HG02981 (cell line): Measurements from ENCODE around the gene NOS1AP.

Experiments
- ATAC-seq: cut with Tn5 transposase; IDR thresholded peaks from one replicate; pipeline ENCODE4 v1.9.1; 2021; ENCODE audit warnings: mild to moderate bottlenecking, moderate library complexity; ENCODE audit not compliant: unreplicated experiment

The NOS1AP gene

DNA sequence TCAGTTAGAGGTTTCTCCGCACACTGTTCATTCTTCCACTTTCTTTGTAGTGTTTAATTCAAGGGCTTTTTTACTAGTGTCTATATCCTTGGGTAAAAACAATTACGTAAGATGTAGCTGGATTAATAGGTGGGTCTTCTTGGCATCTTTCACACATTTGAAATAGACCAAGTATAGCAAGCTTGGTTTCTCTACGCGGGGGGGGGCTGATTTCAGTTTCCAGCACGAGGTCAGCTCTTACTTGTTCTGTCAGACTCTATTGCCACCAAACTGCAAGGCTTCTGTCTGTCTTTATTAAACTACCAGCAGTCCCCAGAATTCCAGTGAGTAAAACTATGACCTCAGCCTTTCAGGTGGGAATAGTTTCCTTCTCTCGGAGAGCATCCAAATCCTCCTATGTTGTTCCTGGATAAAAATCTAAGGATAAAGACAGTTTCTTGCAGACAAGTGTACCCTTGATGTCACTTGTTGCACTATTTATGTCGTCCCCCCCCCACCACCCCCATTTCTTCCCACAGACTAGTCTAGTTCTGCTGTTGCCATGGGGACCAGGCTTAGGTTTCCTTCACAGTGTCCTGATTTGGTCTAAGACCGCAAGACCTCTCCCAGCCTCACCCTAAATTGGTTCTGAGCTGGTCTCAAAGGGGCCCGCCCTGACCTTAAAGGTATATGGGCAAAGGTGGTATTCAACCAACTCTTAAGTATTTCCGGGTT lies 290.2 kb downstream of the NOS1AP start:
- no peak for ATAC-seq

GRCh38 chr1:162360237-162360873 lies 290.9 kb downstream of the NOS1AP start:
- no peak for ATAC-seq

DNA sequence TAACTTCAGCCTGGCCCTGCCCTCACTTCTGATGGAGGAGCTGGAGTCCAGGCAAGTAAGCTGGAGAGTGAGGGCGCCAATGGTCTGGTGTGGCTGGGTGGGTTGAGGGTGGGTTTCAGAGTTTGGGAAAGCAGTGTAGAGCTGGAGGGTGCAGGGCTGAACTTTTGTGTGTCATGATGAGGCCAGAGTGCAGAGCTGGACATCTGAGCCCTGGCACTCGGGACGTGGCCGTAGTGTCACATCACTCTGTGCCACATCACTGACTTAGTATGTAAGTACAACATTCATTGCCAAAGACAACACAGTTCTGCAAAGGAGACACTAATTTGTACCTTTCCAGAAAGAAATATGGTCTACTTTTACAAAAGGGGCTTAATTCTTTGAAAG lies 291.4 kb downstream of the NOS1AP start:
- ATAC-seq = no peak

DNA sequence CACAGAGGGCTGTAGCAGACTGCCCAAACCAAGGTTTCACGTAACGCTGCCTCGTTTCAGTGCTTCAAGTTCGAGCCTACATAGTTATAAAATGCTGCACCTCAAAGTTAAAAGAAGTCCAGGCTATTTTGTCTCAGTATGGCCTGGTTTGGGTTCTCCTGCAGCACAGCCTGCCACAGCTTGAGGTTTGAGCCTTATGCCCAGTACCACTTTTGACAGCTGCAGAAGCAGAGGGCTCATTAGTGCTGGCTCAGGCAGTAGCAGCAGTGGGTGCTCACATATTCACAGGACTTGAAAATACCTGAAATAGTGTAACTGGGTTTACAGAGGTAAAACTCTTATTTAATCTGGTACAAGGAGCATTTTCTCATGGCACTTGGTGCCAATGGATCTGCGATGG lies 291.9 kb downstream of the NOS1AP start:
- ATAC-seq = peak; percentile 51

DNA sequence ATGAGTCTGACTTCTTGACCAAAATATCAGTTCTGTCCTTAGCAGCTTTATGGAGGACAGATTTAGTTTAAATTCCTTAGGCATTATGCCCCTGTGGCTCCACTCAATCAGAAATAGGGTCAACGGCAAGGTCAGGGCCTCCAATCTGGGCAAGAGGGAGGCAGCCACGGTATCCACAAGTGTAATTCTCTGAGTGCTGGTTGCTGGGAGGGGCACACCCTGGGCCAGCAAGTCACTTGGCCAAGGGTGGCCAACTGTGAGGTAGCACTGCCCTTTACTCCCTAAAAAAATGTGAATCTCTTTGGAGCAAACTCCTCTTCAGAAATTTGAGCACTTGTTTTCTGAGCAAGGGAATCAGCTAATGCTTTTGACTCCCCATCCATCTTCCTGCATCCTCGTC lies 294.3 kb downstream of the NOS1AP start:
- no peak for ATAC-seq

DNA sequence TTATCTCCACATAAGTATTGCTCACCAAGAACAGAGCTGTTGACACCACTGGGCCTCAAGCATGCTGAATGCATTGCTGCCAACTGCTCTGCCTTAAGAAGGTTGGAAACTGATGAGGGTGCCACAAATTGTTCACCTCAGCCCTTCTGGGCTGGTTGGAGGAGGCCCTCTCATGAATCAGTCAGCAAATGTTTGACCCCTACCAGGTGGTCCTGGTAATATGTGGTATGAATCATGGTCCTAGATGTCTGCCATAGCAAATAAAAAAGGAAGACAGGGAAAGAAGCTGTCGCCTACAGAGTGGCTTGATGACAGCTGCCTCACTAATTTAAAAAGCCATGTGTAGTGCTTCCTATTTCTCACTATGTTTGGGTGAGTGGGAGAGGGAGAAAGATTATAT lies 295.0 kb downstream of the NOS1AP start:
- no peak for ATAC-seq

- ATAC-seq = no peak
Observed at GRCh38 chr1:162365284-162366020, 296.0 kb downstream of the NOS1AP start.

- ATAC-seq = no peak
Observed at GRCh38 chr1:162366149-162366548, 296.7 kb downstream of the NOS1AP start.

GRCh38 chr1:162366671-162367070 lies 297.2 kb downstream of the NOS1AP start:
- no peak for ATAC-seq

GRCh38 chr1:162367073-162367472 lies 297.6 kb downstream of the NOS1AP start:
- ATAC-seq = no peak

DNA sequence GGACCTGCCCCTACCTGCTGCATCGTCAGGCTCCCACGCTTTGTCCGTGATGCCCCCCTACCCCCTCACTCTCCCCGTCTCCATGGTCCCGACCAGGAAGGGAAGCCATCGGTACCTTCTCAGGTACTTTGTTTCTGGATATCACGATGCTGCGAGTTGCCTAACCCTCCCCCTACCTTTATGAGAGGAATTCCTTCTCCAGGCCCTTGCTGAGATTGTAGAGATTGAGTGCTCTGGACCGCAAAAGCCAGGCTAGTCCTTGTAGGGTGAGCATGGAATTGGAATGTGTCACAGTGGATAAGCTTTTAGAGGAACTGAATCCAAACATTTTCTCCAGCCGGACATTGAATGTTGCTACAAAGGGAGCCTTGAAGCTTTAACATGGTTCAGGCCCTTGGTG lies 298.3 kb downstream of the NOS1AP start:
- no peak for ATAC-seq

DNA sequence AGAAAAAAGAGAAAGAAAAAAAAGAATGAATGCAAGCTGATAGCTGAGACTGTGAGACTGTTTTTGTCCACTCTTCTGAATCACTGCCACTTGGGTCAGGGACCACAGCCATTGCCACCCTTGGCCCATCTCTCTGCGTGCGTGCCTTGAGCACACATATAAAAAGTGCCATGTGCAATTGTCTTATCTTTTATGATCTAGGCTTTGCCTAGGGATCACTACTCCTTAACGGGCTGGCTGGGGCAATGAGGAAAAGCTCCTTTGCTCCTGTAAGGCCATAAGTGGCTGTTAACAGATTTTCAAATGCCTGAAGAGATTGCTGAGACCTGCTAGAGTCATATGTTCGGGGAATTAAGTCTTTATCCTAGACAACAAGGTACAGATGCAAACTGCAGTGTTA lies 299.0 kb downstream of the NOS1AP start:
- ATAC-seq = no peak

DNA sequence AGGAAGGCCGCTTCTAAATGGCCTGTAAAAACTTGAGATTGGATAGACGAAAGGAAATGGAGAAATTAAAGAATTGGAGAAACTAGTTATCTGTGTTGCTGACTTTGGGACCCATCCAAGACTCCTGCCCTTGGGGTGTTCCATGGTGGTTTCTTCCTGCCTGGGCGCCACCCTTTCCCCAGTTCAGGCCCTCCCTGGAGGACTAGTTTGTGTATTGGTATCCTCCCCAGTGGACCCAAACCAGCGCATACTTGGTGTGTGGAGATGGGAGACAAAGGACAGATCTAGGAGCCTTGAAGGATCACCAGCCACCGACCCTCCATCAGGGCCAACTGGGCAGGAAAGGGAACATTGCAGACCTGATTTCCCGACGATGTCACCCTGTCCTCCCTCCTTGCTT lies 300.1 kb downstream of the NOS1AP start:
- no peak for ATAC-seq

DNA sequence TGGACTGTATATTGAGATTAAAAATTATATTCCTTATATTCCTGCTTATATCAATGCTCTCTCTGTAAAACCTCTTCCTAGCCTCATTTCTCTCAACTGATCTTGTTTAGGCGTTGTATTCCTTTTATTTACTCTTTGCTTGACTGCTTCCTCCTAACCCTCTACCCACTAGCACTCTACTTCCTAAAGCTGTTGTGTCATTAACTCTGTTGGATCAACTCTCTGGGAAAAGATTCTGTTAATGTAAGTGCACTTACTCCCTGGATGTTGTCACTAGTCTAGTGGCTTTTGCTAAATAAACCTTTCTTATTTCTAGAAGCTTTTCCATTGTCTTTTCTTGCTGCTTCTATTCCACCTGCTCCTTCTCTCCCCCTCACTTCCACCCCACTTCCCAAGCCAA lies 300.7 kb downstream of the NOS1AP start:
- ATAC-seq = no peak

GRCh38 chr1:162370721-162371120 lies 301.2 kb downstream of the NOS1AP start:
- no peak for ATAC-seq

DNA sequence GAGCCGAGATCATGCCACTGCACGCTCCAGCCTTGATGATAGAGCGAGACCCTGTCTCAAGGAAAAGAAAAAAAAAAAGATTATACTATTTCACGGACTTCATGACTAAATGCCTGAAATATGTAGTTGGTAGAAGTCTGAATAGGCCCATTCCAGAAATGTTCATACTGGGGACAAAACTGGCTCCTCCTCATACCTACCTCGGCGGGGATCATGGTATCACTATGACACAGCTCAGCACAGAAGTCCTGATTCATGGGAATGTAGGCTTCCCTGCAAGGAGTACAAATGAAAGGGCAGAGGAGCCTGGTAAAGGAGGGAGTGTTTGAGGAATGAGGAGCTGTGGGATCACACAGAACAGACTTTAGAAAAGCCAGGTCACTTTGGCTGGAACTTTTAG lies 302.1 kb downstream of the NOS1AP start:
- ATAC-seq = no peak

- no peak for ATAC-seq
Observed at GRCh38 chr1:162372159-162373071, 302.9 kb downstream of the NOS1AP start.

GRCh38 chr1:162373072-162373427 lies 303.6 kb downstream of the NOS1AP start:
- no peak for ATAC-seq

- ATAC-seq = no peak
Observed at GRCh38 chr1:162373541-162374260, 304.2 kb downstream of the NOS1AP start.

- no peak for ATAC-seq
Observed at GRCh38 chr1:162374406-162374805, 304.9 kb downstream of the NOS1AP start.

DNA sequence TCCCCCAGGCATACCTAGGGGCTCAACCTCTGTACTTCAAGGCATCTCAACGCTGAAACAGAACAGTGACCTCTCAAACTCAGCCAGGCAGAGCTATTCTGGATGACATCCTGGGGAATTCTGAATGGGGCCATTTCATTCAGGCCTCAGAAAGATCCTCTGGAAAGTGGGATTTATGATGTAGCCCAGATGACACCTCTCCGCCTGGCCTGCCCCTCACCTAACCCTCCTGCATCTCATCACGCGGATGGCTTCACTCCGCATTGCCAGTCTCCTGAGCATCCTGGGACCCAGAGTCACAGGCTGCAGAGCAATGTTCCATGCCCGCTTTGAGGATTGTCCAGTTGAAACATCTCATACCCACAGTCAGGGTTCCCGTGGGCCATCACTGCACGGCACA lies 306.0 kb downstream of the NOS1AP start:
- ATAC-seq = no peak
